Measurements from ENCODE around the gene MAST4.

Gene MAST4

DNA sequence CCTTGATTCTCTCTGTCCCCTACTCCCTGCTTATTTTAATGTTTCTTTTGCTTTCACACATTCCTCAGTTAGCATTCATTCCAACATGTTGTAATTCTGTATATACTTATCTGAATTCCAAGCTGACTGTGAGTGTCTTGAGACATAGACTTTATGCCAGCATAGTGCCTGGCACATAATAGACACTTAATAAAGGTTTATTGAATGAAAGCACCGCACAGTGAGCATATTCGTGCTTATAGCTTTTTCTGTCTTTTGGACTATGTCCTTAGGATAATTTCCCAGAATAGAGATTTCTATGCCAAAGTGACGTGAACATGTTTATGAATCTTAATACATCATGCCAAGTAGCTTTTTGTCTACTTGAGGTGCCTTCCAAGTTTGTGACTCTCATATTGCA, 425.8 kb downstream of the MAST4 start:
- no peak for DNase-seq (ENCODE audit: low spot score)
- in situ Hi-C loops (cut with MboI; ENCODE audit: low sequenced_read_pairs, unreplicated experiment), result no loop called here
- TF ChIP-seq, protein P1, sequence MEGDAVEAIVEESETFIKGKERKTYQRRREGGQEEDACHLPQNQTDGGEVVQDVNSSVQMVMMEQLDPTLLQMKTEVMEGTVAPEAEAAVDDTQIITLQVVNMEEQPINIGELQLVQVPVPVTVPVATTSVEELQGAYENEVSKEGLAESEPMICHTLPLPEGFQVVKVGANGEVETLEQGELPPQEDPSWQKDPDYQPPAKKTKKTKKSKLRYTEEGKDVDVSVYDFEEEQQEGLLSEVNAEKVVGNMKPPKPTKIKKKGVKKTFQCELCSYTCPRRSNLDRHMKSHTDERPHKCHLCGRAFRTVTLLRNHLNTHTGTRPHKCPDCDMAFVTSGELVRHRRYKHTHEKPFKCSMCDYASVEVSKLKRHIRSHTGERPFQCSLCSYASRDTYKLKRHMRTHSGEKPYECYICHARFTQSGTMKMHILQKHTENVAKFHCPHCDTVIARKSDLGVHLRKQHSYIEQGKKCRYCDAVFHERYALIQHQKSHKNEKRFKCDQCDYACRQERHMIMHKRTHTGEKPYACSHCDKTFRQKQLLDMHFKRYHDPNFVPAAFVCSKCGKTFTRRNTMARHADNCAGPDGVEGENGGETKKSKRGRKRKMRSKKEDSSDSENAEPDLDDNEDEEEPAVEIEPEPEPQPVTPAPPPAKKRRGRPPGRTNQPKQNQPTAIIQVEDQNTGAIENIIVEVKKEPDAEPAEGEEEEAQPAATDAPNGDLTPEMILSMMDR (IDR thresholded peaks at IDR 0.05; ENCODE audit: borderline replicate concordance, control extremely low read depth, extremely low read depth, insufficient read depth, missing control alignments), result no peak

DNA sequence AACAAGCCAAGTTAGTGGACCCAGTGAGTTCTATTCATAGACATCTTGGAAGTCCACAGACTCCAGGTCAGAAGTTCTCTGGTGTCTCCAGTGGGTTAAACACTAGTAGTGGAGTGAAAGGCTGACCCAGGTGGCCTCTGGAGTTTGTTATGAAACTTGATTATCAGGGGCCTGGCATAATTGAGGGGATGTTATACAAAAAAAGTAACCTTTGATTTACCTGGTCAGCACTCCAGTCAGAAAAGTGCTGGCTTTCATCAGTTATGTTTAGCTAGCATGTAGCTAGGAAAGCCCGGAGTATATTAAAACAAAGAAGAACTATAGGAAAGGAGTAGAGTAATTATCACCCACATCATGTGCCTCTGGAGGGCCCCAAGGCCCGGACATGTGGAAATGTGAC, 429.3 kb downstream of the MAST4 start:
- TF ChIP-seq, protein P1 (IDR thresholded peaks at IDR 0.05; ENCODE audit: borderline replicate concordance, control extremely low read depth, extremely low read depth, insufficient read depth, missing control alignments), result no peak
- no peak for DNase-seq (ENCODE audit: low spot score)
- in situ Hi-C loops (cut with MboI; ENCODE audit: low sequenced_read_pairs, unreplicated experiment), result no loop called here

DNA sequence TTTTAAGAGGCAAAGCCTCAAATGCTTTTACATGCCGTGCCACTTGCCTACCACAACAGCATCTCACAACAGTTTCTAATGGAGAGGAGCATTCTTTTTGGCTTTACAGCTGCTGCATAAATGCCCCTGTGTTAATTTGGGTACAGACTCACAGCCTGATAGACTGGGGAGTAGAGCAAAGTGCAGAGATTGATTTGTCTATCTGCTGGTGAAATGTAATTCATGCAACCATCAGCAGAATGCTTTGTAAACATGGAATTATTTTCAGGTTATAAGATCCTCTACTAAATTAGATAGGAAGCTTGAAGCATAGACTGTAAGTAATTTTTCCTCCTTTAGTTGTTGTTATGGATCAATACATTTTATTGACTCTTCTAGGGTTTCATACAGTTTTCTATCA, 430.1 kb downstream of the MAST4 start:
- TF ChIP-seq, protein P1 (IDR thresholded peaks at IDR 0.05; ENCODE audit: borderline replicate concordance, control extremely low read depth, extremely low read depth, insufficient read depth, missing control alignments), result no peak
- DNase-seq (ENCODE audit: low spot score), result no peak
- in situ Hi-C loops (cut with MboI; ENCODE audit: low sequenced_read_pairs, unreplicated experiment), result no loop called here

- no peak for DNase-seq (ENCODE audit: low spot score)
- in situ Hi-C loops (cut with MboI; ENCODE audit: low sequenced_read_pairs, unreplicated experiment), result no loop called here
- TF ChIP-seq, protein P1 (IDR thresholded peaks at IDR 0.05; ENCODE audit: borderline replicate concordance, control extremely low read depth, extremely low read depth, insufficient read depth, missing control alignments), result no peak
These were observed 431.0 kb downstream of the MAST4 start for GRCh38 chr5:67027171-67027570.

DNA sequence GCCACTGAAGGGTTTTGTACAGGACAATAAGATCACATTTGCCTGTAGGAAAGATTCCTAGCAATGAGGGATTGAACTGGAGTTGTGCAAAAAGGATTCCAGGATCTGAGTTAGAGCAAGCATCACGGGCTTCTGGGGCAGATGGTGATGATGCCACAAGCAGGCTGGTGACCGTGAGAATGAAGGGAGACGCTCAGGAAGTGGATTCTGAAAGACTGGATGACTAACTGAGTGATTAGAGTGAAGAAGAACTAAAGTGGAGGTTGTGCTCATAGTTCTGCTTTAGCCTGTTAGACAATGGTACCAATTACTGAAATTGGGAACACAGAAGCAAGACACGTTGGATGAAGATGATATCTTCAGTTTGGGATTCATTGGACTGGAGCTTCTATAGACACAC, 432.2 kb downstream of the MAST4 start:
- TF ChIP-seq, protein P1 (IDR thresholded peaks at IDR 0.05; ENCODE audit: borderline replicate concordance, control extremely low read depth, extremely low read depth, insufficient read depth, missing control alignments), result no peak
- in situ Hi-C loops (cut with MboI; ENCODE audit: low sequenced_read_pairs, unreplicated experiment), result no loop called here
- DNase-seq (ENCODE audit: low spot score), result no peak

DNA sequence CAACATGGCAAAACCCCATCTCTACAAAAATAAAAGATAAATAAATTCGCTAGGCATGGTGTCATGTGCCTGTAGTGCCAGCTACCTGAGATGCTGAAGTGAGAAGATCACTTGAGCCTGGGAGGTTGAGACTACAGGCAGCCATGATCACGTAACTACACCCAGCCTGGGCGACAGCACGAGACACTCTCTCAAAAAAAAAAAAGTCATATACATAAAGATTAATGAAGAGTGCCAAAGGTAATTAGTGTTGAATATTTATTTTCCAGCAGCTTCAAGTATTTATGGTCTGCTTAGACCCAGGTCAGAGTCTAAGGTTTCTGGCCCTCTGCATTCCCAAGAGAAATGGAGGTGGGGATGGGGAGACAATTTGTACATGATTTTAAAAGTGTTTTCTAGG, 432.7 kb downstream of the MAST4 start:
- TF ChIP-seq, protein P1 (IDR thresholded peaks at IDR 0.05; ENCODE audit: borderline replicate concordance, control extremely low read depth, extremely low read depth, insufficient read depth, missing control alignments), result no peak
- in situ Hi-C loops (cut with MboI; ENCODE audit: low sequenced_read_pairs, unreplicated experiment), result no loop called here

GRCh38 chr5:67029481-67029880, 433.3 kb downstream of the MAST4 start:
- TF ChIP-seq, protein P1 (IDR thresholded peaks at IDR 0.05; ENCODE audit: borderline replicate concordance, control extremely low read depth, extremely low read depth, insufficient read depth, missing control alignments), result no peak
- in situ Hi-C loops (cut with MboI; ENCODE audit: low sequenced_read_pairs, unreplicated experiment), result no loop called here
- DNase-seq (ENCODE audit: low spot score), result no peak

More for the DNA sequence above, 432.7 kb downstream of the MAST4 start:
- no peak for DNase-seq (ENCODE audit: low spot score)

All from GM13976 (cell line).